ENCODE results near the gene CTNNA2.
A peak's percentile ranks its signal among the peaks of the same experiment; 100 is the strongest.
"Not testable (repeated sequence)": the region's sequence is repeated elsewhere in the genome, so short reads cannot be mapped to it uniquely, and the experiment has no call there.

CTNNA2 gene

GRCh38 chr2:80040226-80040625 lies 527.4 kb downstream of the CTNNA2 start:
- DNase-seq = no peak

DNA sequence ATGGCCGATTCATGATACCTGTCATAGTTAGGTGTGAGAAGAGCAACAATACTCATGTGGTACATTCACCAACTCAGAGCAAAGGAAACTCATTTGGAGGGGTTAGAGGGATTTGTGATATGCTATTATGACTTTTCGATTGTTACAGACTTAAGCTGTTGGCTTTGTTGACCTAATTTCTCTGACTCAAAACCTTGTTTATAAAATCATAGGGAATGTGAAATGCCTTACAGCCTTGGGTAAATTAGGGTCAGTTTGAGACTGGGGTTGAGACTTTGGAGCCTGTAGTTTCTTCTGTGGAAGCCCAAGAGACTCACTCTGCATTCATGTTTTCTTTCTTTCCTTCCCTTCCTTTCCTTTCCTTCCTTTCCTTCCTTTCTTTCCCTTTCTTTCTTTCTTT lies 529.8 kb downstream of the CTNNA2 start:
- DNase-seq = no peak

DNA sequence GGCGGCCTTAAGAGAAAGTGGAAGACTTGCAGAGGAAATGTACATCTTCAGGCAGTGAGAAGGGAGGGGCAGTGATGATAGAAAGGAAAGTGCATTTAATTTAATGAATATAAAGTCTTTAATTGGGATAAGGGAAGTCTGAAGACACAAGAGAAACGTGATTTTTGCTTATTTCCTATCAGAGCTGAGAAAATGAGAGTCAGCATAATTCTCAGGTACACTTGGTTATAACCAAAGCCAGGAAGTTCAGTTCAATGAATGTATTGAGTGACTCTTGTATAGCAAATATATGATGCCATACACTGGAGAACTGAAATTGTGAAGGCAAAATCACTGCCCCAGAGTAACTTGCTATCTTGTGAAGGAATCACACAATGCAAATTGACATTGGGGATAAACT lies 535.4 kb downstream of the CTNNA2 start:
- no peak for DNase-seq

- DNase-seq = no peak
Observed at GRCh38 chr2:80050246-80050645, 537.4 kb downstream of the CTNNA2 start.

GRCh38 chr2:80053522-80054345 lies 540.9 kb downstream of the CTNNA2 start:
- DNase-seq = no peak

- no peak for DNase-seq
Observed at GRCh38 chr2:80054346-80054675, 541.5 kb downstream of the CTNNA2 start.

DNA sequence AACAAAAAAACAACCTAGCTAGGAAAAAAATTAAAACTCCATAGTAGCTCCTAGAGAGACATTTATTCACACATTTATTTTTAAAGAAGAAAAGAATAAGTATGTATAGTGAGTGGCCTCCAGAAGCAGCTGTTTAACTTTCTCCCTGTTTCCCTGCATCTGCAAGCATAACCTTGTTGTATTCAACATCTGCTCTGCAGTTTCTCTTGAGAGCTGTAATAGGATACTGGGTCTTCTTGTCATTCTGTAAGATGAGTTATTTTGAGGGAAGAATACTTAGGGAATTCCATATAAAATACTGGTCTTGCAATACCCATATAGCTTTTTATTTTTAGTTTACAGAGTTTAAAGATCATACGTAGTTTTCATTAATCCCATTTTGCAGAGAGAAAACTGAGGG lies 545.1 kb downstream of the CTNNA2 start:
- no peak for DNase-seq

DNA sequence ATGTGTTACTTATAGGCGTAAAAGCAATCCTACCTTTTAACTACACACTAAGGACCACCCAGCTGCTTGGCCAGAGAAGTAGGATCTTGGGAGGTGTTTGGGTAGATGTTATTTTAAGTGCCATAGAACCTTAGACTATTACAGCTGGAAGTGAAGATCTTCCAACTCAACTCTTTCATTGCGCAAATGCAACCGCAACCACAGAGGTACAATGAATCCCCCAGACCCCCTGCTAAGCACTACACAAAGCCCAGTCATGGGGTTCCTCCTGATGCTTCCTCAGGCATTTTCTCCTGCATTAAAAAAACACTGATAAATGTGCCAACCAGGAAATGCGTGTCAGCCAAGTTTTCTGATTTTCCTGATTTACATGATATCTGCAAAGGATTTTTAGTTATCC lies 545.7 kb downstream of the CTNNA2 start:
- DNase-seq = no peak

- no peak for DNase-seq
Observed at GRCh38 chr2:80059447-80059846, 546.6 kb downstream of the CTNNA2 start.

GRCh38 chr2:80061881-80062280 lies 549.0 kb downstream of the CTNNA2 start:
- peak in 1 of 5 experiments; percentile 2 for DNase-seq

GRCh38 chr2:80062298-80062697 lies 549.4 kb downstream of the CTNNA2 start:
- no peak for DNase-seq

GRCh38 chr2:80068038-80068731 lies 555.3 kb downstream of the CTNNA2 start:
- no peak for DNase-seq

DNA sequence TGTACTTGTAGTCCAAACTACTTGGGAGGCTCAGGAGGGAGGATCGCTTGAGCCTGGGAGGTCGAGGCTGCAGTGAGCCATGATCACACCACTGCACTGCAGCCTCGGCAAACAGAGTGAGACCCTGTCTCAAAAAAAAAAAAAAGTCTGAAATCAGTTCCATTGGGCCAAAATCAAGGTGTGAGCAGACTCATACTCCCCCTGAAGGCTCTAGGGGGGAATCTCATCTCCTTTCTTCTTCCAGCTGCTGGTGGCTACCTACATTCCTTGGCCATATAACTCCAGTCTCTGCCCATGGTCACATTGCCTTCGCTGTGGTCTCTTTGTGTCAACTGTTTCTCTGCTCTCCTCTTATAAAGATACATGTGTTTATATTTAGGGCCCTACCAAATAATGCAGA lies 557.7 kb downstream of the CTNNA2 start:
- no peak for DNase-seq

- no peak for DNase-seq
Observed at GRCh38 chr2:80071941-80072340, 559.1 kb downstream of the CTNNA2 start.

GRCh38 chr2:80073134-80073561 lies 560.3 kb downstream of the CTNNA2 start:
- peak in 1 of 5 experiments; percentile 30 for DNase-seq

GRCh38 chr2:80074321-80075070 lies 561.6 kb downstream of the CTNNA2 start:
- no peak for DNase-seq

- no peak for DNase-seq
Observed at GRCh38 chr2:80075719-80076118, 562.9 kb downstream of the CTNNA2 start.

DNA sequence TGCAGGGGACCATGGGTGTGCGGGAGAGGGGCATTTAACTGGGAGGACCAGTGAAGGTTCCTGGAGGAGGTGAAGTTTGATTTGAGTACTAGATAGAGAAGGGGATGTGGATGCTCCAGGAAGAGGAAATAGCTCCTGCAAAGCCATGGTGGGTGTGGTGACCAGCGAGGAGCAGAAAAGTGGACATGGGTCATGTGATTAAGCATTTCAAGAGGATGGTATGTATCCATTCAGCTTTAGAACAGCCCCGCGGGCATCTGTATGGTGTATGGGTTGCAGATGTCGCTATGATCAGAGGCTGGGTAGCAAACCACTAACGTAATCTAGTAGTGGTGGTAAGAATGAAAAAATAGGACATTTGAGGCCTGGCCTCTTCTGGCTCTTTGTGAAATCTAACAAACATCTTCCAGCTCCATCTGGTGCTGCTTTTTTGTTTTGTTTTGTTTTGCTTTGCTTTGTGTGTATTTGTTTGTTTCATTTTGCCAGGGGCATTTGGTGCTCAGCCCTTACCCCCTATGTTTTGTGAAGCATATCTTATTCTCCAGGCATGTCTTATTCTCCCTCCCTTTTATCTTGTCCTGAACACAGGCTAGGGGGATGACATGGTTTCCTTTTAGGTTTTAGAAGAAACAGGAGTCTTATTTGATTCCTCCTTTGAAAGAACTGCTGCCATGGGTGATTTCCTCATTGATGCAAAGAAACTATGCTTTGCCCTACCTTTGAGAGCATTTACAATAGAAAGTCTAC lies 565.6 kb downstream of the CTNNA2 start:
- no peak for DNase-seq

DNA sequence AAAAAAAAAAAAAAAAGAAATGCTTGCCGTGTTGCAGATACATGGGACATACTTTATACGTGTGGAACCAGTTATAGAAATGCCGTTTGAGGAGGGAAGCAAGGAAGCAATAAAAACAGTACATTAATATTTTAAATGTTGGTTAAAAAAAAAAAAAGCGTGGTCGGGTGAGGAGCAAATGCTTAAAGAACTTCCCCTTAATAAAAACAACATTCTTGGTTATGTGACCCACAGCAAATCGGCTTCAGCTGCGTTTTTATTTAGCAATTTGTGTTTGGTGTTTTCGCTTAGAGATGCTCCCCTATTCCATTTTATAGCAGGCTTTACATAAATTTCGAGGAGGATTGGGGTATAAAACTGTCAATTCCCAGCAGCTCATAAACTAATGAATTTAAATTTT lies 568.1 kb downstream of the CTNNA2 start:
- DNase-seq = no peak

- DNase-seq = no peak
Observed at GRCh38 chr2:80086831-80087230, 574.0 kb downstream of the CTNNA2 start.

DNA sequence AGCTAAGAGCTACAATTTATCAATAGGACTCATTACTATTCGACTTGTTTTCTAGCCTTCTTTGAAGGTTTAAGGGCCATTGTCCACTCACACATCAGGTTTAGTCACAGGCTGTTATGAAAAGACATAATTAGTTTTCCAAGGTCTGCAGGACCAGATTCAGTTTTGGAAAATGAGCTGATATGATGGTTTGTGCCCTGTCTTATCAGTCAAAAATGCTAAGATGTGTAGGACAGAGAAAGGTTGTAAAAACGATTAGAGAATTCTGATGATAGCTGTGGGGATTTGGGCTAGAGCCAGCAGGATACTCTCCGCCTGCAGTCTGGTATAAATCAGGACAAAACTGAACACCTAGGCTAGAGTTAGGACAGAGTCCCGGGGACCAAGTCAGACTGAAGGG lies 578.4 kb downstream of the CTNNA2 start:
- no peak for DNase-seq

DNA sequence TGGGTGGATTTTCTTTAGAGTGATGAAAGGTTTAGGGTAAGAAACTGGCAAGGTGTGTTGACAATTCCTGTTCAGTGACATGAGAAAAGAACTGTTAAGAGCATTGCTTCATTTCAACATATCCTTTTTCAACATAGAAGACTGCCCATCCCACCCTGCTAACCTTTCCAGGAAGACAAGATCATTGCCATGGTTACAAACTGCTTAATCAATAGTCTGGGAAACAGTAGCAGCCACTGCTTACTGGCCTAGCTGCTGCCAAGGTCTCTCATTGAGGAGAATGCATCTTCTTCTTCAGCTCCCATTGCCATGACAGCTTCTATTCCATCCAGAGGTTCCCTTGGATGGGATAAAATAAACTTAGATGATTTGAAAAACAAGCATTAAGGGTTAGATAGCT lies 579.6 kb downstream of the CTNNA2 start:
- no peak for DNase-seq

DNA sequence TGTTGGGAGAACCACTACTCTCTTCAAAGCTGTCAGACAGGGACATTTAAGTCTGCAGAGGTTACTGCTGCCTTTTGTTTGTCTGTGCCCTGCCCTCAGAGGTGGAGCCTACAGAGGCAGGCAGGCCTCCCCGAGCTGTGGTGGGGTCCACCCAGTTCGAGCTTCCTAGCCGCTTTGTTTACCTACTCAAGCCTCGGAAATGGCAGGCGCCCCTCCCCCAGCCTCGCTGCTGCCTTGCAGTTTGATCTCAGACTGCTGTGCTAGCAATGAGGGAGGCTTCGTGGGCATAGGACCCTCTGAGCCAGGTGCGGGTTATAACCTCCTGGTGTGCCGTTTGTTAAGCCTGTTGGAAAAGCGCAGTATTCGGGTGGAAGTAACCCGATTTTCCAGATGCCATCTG lies 585.7 kb downstream of the CTNNA2 start:
- not testable (repeated sequence) for DNase-seq

Data from T-helper 2 cell (primary cell).